ENCODE results near the gene HEATR1.

Gene HEATR1

GRCh38 chr1:236627727-236628408 lies 23.6 kb upstream of the HEATR1 start:
- no peak for TF ChIP-seq CTCF (IDR thresholded peaks at IDR 0.05; ENCODE audit: low read depth, low read length)
- no peak overlapping the region for H3K4me3 ChIP-seq (ENCODE audit: low read depth, low read length)

GRCh38 chr1:236623371-236624166 lies 19.3 kb upstream of the HEATR1 start:
- no peak overlapping the region for H3K4me3 ChIP-seq (ENCODE audit: low read depth, low read length)
- no peak for TF ChIP-seq CTCF (IDR thresholded peaks at IDR 0.05; ENCODE audit: low read depth, low read length)

GRCh38 chr1:236622407-236622806 lies 18.1 kb upstream of the HEATR1 start:
- no peak for TF ChIP-seq CTCF (IDR thresholded peaks at IDR 0.05; ENCODE audit: low read depth, low read length)
- no peak overlapping the region for H3K4me3 ChIP-seq (ENCODE audit: low read depth, low read length)

GRCh38 chr1:236619398-236619797 lies 15.1 kb upstream of the HEATR1 start:
- 0 out of 2 replicates have a peak overlapping the region, but pooled peaks have one; percentile 6 for H3K4me3 ChIP-seq (ENCODE audit: low read depth, low read length)
- TF ChIP-seq CTCF (IDR thresholded peaks at IDR 0.05; ENCODE audit: low read depth, low read length), result no peak

GRCh38 chr1:236618507-236618906 lies 14.2 kb upstream of the HEATR1 start:
- no peak for TF ChIP-seq CTCF (IDR thresholded peaks at IDR 0.05; ENCODE audit: low read depth, low read length)
- H3K4me3 ChIP-seq (ENCODE audit: low read depth, low read length), result no peak overlapping the region

- H3K4me3 ChIP-seq (ENCODE audit: low read depth, low read length), result no peak overlapping the region
- no peak for TF ChIP-seq CTCF (IDR thresholded peaks at IDR 0.05; ENCODE audit: low read depth, low read length)
Measured at GRCh38 chr1:236615399-236616148, 11.3 kb upstream of the HEATR1 start.

Data from WI38 (cell line).